Measurements from ENCODE around the gene IP6K3. TPM values are rescaled to one million over a fixed set of nuclear protein-coding genes. Genes with fewer than 3 reads are reported as not detected.

The IP6K3 gene
- total RNA-seq, 4 donors from 2014 or later, result 0.88 to 5.8 (median 1.6) TPM

GRCh38 chr6:33713786-33714185 is 32.9 kb downstream of the IP6K3 start:
- no peaks in the 10 kb centered on the region for H3K27me3 ChIP-seq
- DNase-seq, result no peak
- no peak overlapping the region for H3K27ac ChIP-seq
- H3K36me3 ChIP-seq, result no peaks in the 10 kb centered on the region
- H3K9me3 ChIP-seq, result no peaks in the 10 kb centered on the region
- TF ChIP-seq CTCF (IDR thresholded peaks at IDR 0.05), result no peak
- TF ChIP-seq POLR2A (IDR thresholded peaks at IDR 0.05), result no peak
- H3K4me3 ChIP-seq, result no peak overlapping the region
- H3K4me1 ChIP-seq, result peaks cover 0 to 12% (median 2%) of the 10 kb centered on the region in 4 donors

GRCh38 chr6:33712914-33713313 is 33.8 kb downstream of the IP6K3 start:
- Histone ChIP-seq H3K27ac (no peak overlapping the region), H3K4me3 (no peak overlapping the region), H3K27me3 (no peaks in the 10 kb centered on the region), H3K36me3 (no peaks in the 10 kb centered on the region), H3K9me3 (no peaks in the 10 kb centered on the region), H3K4me1 (peaks cover 0 to 8% (median 2%) of the 10 kb centered on the region in 4 donors)
- no peak for DNase-seq
- TF ChIP-seq CTCF (IDR thresholded peaks at IDR 0.05) (no peak), POLR2A (IDR thresholded peaks at IDR 0.05) (no peak)

DNA sequence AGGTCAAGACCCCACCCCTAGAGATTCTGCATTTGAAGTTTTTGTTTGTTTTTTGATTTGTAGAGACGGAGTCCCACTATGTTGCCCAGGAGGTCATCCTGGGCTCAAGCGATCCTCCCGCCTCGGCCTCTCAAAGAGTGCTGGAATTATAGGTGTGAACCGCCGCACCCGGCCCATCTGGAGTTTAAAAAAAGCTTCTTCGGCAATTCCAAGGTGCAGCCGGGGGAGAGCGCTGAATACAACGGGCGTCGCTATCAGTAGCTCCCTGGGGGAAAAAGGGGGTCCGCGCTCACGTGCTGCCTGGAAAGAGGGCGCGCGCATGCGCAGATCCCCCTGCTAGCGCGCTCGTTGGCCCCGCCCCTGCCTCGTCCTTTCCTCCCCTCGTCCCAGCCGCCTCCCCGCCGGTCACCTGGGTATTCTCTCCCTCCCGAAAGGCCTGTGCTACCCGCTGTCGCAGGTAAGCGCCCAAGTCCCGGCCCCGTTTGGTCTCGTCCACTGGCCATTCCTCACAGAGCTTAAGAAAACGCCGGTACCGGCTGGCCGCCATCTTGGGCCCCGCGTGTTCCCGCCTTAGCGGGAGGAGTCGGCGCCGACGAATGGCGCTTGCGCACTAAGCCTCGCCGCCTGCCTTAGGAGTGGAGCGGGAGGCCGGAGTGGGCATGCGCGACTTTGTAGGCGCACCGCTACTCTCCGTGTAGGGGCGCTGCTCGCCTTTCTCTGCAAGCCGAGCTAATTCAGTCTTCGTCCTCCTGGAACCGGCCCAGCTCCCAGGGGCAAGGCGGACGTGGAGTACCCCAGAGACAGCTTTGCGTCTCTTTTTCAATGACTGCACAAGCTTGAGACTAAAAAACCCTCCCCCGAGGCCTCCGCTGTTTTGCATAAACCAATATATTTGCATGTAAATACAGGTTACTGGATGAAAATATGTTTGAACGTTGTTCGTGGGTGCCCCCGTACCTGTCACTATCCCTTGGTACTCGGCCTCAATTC is 35.3 kb downstream of the IP6K3 start, which contains the start of gene UQCC2:
UQCC2 (minus strand) TSS at position 561 of the 990 bp plus-strand sequence; CDS start at position 547, 14 bp downstream.
- peak; percentile 65 to 69 for TF ChIP-seq POLR2A (IDR thresholded peaks at IDR 0.05)
- TF ChIP-seq CTCF (IDR thresholded peaks at IDR 0.05), result peak; percentile 1 to 75 (median 59)
- H3K27ac ChIP-seq, result peak within 1 kb of the TSS; percentile 82 to 98 (median 90)
- DNase-seq, result peak; percentile 95 to 98 (median 97)

DNA sequence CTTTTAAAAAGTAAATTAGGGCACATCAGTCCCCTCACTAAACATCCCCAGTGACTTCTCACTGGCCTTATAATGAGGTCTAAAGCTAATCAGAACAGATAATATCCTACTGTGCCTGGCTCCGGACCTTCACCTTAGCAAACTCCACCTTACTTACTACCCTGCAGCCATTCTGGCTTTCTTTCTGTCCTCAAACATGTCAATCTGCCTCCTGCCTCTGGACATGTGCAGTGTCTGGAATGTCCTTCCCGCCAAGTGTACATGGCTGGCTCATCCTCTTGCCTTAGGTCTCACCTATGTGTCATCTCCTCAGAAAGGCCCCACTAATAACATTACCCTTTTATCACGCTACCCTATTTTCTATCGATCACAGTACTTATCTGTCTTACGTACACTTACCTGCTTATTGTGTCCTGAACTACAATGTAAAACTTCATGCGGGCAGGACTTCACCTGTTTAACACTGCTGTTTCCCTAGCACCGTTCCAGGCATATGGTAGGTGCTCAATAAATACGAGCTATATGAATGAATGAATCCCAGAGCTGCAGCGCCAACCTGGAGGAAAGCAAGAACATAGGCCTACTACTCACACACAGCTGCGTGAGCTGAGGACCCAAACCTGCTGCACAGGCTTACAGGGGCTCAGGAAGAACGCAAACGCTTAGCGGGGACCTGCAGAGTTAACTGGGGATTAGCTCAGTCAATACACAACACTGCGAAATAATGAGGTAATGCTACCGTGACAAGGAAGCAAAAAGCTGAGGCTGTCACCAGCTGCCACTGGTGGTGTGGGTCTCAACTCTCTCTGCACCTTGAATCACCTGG is 36.2 kb downstream of the IP6K3 start:
- DNase-seq, result no peak
- Histone ChIP-seq H3K4me1 (peaks cover 0 to 8% (median 2%) of the 10 kb centered on the region in 4 donors), H3K36me3 (no peaks in the 10 kb centered on the region), H3K27me3 (no peaks in the 10 kb centered on the region), H3K4me3 (peak overlapping the region; percentile 64 to 92 (median 87)), H3K27ac (peak overlapping the region in 2 of 4 donors; percentile 89 to 98), H3K9me3 (no peaks in the 10 kb centered on the region)
- TF ChIP-seq POLR2A (IDR thresholded peaks at IDR 0.05) (no peak), CTCF (IDR thresholded peaks at IDR 0.05) (no peak)

More for the DNA sequence above, 35.3 kb downstream of the IP6K3 start, which contains the start of gene UQCC2:
- H3K4me3 ChIP-seq, result peak within 1 kb of the TSS; percentile 64 to 92 (median 87)
- no peaks in the 10 kb centered on the region for H3K36me3 ChIP-seq
- no peaks in the 10 kb centered on the region for H3K9me3 ChIP-seq
- peaks cover 0 to 8% (median 2%) of the 10 kb centered on the region in 4 donors for H3K4me1 ChIP-seq
- H3K27me3 ChIP-seq, result no peaks in the 10 kb centered on the region

DNA sequence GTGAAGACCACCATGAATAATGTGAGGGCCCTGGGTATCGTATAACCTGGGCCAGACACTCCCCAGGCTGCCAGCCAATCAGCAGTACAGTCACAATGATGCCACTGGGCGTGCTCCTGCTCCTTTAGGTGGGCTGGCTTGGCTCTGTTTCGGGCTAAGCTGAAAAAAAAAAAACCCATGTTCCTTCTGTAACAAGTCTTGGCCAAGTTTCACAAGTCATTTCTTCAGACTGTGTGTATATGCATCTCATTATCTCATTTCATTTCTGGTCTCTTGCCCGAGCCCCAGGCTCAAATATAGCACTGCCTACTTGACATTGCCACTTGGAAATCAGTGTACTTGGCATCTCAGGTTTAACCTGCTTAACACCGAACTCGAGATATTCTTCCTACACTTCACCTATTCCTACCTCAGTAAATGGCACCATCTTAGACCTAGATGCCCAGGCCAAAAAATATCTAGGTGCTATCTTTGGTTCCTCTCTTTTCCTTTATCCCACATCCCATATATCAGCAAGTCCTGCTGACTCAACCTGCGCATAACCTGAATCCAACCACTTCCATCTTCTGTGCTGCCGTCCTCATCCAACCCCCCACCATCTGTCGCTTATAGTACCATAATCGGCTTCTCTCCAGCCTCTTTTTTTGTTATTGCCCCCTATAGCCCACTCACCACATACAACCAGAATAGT is 37.0 kb downstream of the IP6K3 start:
- Histone ChIP-seq H3K27ac (no peak overlapping the region), H3K27me3 (no peaks in the 10 kb centered on the region), H3K9me3 (no peaks in the 10 kb centered on the region), H3K4me3 (no peak overlapping the region), H3K4me1 (peaks cover 0 to 8% (median 2%) of the 10 kb centered on the region in 4 donors), H3K36me3 (no peaks in the 10 kb centered on the region)
- TF ChIP-seq CTCF (IDR thresholded peaks at IDR 0.05) (no peak), POLR2A (IDR thresholded peaks at IDR 0.05) (no peak)
- no peak for DNase-seq
